ENCODE data around the gene PRKCD. TPM values are rescaled to one million over a fixed set of nuclear protein-coding genes. Genes with fewer than 3 reads are reported as not detected.

PRKCD gene
- total RNA-seq, 1 experiment from 2014 or later, result 30.9 TPM

- POLR2A ChIA-PET, result no interaction called here
- no peaks in the 10 kb centered on the region for H3K9me3 ChIP-seq
- H3K4me3 ChIP-seq (ENCODE audit: low read depth, low read length), result no peak overlapping the region
- peak in 1 of 2 experiments; percentile 36 for DNase-seq
- CTCF ChIA-PET, result interaction anchor here (0.6 kb wide), 1 partner anchor 156 kb away, joined by 3 read pairs; no protein-coding TSS in a partner anchor
- no peaks in the 10 kb centered on the region for H3K4me1 Mint-ChIP-seq (ENCODE audit: low read depth, unreplicated experiment)
- H3K27ac Mint-ChIP-seq (ENCODE audit: unreplicated experiment), result no peak overlapping the region
- no peaks in the 10 kb centered on the region for H3K9me3 Mint-ChIP-seq (ENCODE audit: unreplicated experiment)
- H3K4me3 Mint-ChIP-seq (ENCODE audit: unreplicated experiment), result no peak overlapping the region
- BruUV-seq (replicated peaks), result TSS peak; percentile 21
- H3K27me3 Mint-ChIP-seq (ENCODE audit: insufficient read depth, unreplicated experiment), result peaks cover 2% of the 10 kb centered on the region
- H3K4me1 ChIP-seq, result no peaks in the 10 kb centered on the region
- TF ChIP-seq CTCF (IDR thresholded peaks at IDR 0.05; ENCODE audit: insufficient read depth in 1 of 2, low read depth in 1 of 2, low read length in 1 of 2, severe bottlenecking in 1 of 2, unreplicated experiment in 1 of 2), result no peak
- H3K36me3 Mint-ChIP-seq (ENCODE audit: insufficient read depth, unreplicated experiment), result peaks cover 63% of the 10 kb centered on the region
- no peaks in the 10 kb centered on the region for H3K27me3 ChIP-seq (replicated peaks; ENCODE audit: control insufficient read depth, insufficient read depth, low read length)
- H3K36me3 ChIP-seq (ENCODE audit: control insufficient read depth, insufficient read depth, low read length), result peaks cover 1% of the 10 kb centered on the region
- intact Hi-C loops (cut with micrococcal nuclease; ENCODE audit: unreplicated experiment), result loop anchor here (5.0 kb wide), 3 partner anchors 50 to 130 kb away; no protein-coding TSS in a partner anchor
These were observed 61.3 kb downstream of the PRKCD start for GRCh38 chr3:53222183-53222901.

- CTCF ChIA-PET, result no interaction called here
These were observed 62.0 kb downstream of the PRKCD start for GRCh38 chr3:53223025-53223424.

GRCh38 chr3:53223541-53223966, 62.5 kb downstream of the PRKCD start:
- Mint-ChIP-seq H3K4me1 (ENCODE audit: low read depth, unreplicated experiment) (no peaks in the 10 kb centered on the region), H3K36me3 (ENCODE audit: insufficient read depth, unreplicated experiment) (peaks cover 76% of the 10 kb centered on the region), H3K9me3 (ENCODE audit: unreplicated experiment) (no peaks in the 10 kb centered on the region), H3K4me3 (ENCODE audit: unreplicated experiment) (no peak overlapping the region), H3K27ac (ENCODE audit: unreplicated experiment) (no peak overlapping the region), H3K27me3 (ENCODE audit: insufficient read depth, unreplicated experiment) (no peaks in the 10 kb centered on the region)
- intact Hi-C loops (cut with micrococcal nuclease; ENCODE audit: unreplicated experiment), result loop anchor here (5.0 kb wide), 3 partner anchors 49 to 129 kb away; no protein-coding TSS in a partner anchor
- no peak overlapping the region for H3K4me3 ChIP-seq (ENCODE audit: low read depth, low read length)
- no peak for TF ChIP-seq CTCF (IDR thresholded peaks at IDR 0.05; ENCODE audit: insufficient read depth in 1 of 2, low read depth in 1 of 2, low read length in 1 of 2, severe bottlenecking in 1 of 2, unreplicated experiment in 1 of 2)
- ChIA-PET POLR2A (no interaction called here), CTCF (no interaction called here)
- no peaks in the 10 kb centered on the region for H3K9me3 ChIP-seq
- no peaks in the 10 kb centered on the region for H3K27me3 ChIP-seq (replicated peaks; ENCODE audit: control insufficient read depth, insufficient read depth, low read length)
- H3K4me1 ChIP-seq, result no peaks in the 10 kb centered on the region
- BruUV-seq (replicated peaks), result no TSS peak
- peak in 1 of 2 experiments; percentile 26 for DNase-seq
- H3K36me3 ChIP-seq (ENCODE audit: control insufficient read depth, insufficient read depth, low read length), result peaks cover 2% of the 10 kb centered on the region

More at GRCh38 chr3:53223025-53223424, 62.0 kb downstream of the PRKCD start:
- Histone ChIP-seq H3K4me3 (ENCODE audit: low read depth, low read length) (no peak overlapping the region), H3K27me3 (replicated peaks; ENCODE audit: control insufficient read depth, insufficient read depth, low read length) (no peaks in the 10 kb centered on the region), H3K4me1 (no peaks in the 10 kb centered on the region), H3K36me3 (ENCODE audit: control insufficient read depth, insufficient read depth, low read length) (peaks cover 1% of the 10 kb centered on the region), H3K9me3 (no peaks in the 10 kb centered on the region)
- POLR2A ChIA-PET, result no interaction called here
- intact Hi-C loops (cut with micrococcal nuclease; ENCODE audit: unreplicated experiment), result loop anchor here (5.0 kb wide), 3 partner anchors 49 to 129 kb away; no protein-coding TSS in a partner anchor
- no peak for TF ChIP-seq CTCF (IDR thresholded peaks at IDR 0.05; ENCODE audit: insufficient read depth in 1 of 2, low read depth in 1 of 2, low read length in 1 of 2, severe bottlenecking in 1 of 2, unreplicated experiment in 1 of 2)
- H3K4me3 Mint-ChIP-seq (ENCODE audit: unreplicated experiment), result no peak overlapping the region
- BruUV-seq (replicated peaks), result no TSS peak
- H3K36me3 Mint-ChIP-seq (ENCODE audit: insufficient read depth, unreplicated experiment), result peaks cover 70% of the 10 kb centered on the region
- H3K27me3 Mint-ChIP-seq (ENCODE audit: insufficient read depth, unreplicated experiment), result peaks cover 2% of the 10 kb centered on the region
- H3K4me1 Mint-ChIP-seq (ENCODE audit: low read depth, unreplicated experiment), result no peaks in the 10 kb centered on the region
- no peaks in the 10 kb centered on the region for H3K9me3 Mint-ChIP-seq (ENCODE audit: unreplicated experiment)
- DNase-seq, result peak in 1 of 2 experiments; percentile 13
- H3K27ac Mint-ChIP-seq (ENCODE audit: unreplicated experiment), result no peak overlapping the region

Data from Caco-2 (cell line).